Measurements from ENCODE around the gene ST8SIA1.

GRCh38 chr12:22164139-22164538 lies 170.4 kb downstream of the ST8SIA1 start:
- TF ChIP-seq CTCF (IDR thresholded peaks at IDR 0.05; ENCODE audit: poor library complexity, severe bottlenecking) (no peak), EZH2 (IDR thresholded peaks at IDR 0.05; ENCODE audit: borderline replicate concordance, insufficient read depth, low read length, poor library complexity, severe bottlenecking) (no peak), TAF1 (IDR thresholded peaks at IDR 0.05; ENCODE audit: low read depth) (no peak), POLR2AphosphoS5 (IDR thresholded peaks at IDR 0.05) (no peak), EP300 (conservative IDR thresholded peaks at IDR 0.05; ENCODE audit: poor library complexity, severe bottlenecking) (no peak)

Data from neural cell (in vitro differentiated cells).